CD4-positive, alpha-beta T cell (primary cell): ENCODE measurements around the gene BET1L. TPM values are rescaled to one million over a fixed set of nuclear protein-coding genes. Genes with fewer than 3 reads are reported as not detected.
"Not testable (repeated sequence)": the region's sequence is repeated elsewhere in the genome, so short reads cannot be mapped to it uniquely, and the experiment has no call there.

Experiments used
- ATAC-seq: fragments of 200-7000 bp; cut with Tn5 transposase; one replicate; pipeline ENCODE4 v1.10.0; 2022; ENCODE audit warnings: mild to moderate bottlenecking; ENCODE audit not compliant: poor library complexity
- CTCF ChIA-PET: fragments of 350-600 bp; sonication (Branson Sonifier 250); formaldehyde crosslinking; loops from one replicate; lab custom pipeline; 2021; ENCODE audit warnings: antibody characterized with exemption, inconsistent platforms; lab: Charles Lee
- POLR2A ChIA-PET: fragments of 350-600 bp; sonication (Branson Sonifier 250); formaldehyde crosslinking; loops from one replicate; lab custom pipeline; 2021; ENCODE audit warnings: antibody characterized with exemption, inconsistent platforms; lab: Charles Lee
- DNase-seq, 14 experiments: peaks; one replicate each; pipeline ENCODE4 v3.0.0-alpha.2; 2013 to 2020; ENCODE audit warnings: mixed read lengths in 2 of 14
- H3K27ac ChIP-seq, 2 donors: one replicate each; pipeline versions ENCODE4 v1.5.1 to v1.7.0; 2013; ENCODE audit warnings: low read length in 2 of 2, low read depth in 1 of 2, mild to moderate bottlenecking in 1 of 2
- H3K27me3 ChIP-seq, 2 experiments: 1 replicate in 1 of 2; 2 replicates in 1 of 2; pipeline versions ENCODE4 v1.6.1 to v1.7.0; 2013; ENCODE audit warnings: low read length in 2 of 2, control low read depth in 1 of 2, mild to moderate bottlenecking in 1 of 2, moderate library complexity in 1 of 2; ENCODE audit not compliant: insufficient read depth in 2 of 2, control insufficient read depth in 1 of 2
- H3K36me3 ChIP-seq: one replicate; pipeline ENCODE4 v1.6.1; 2013; ENCODE audit warnings: low read length, control low read depth; ENCODE audit not compliant: insufficient read depth
- H3K4me1 ChIP-seq: one replicate; pipeline ENCODE4 v1.6.1; 2013; ENCODE audit warnings: low read length, control low read depth; ENCODE audit not compliant: insufficient read depth
- H3K4me3 ChIP-seq: one replicate; pipeline ENCODE4 v1.5.1; 2013; ENCODE audit warnings: mild to moderate bottlenecking, low read length, moderate library complexity
- H3K9me3 ChIP-seq, 2 experiments: 1 replicate in 1 of 2; 2 replicates in 1 of 2; pipeline versions ENCODE4 v1.6.1 to v1.7.0; 2013; ENCODE audit warnings: low read length in 2 of 2, mild to moderate bottlenecking in 2 of 2, control low read depth in 1 of 2, moderate library complexity in 1 of 2; ENCODE audit not compliant: control insufficient read depth in 1 of 2, insufficient read depth in 1 of 2
- H3K27ac Mint-ChIP-seq: one replicate; pipeline ENCODE4 v1.8.0; 2020; ENCODE audit warnings: mixed read lengths
- H3K27me3 Mint-ChIP-seq: one replicate; pipeline ENCODE4 v1.8.0; 2021; ENCODE audit warnings: mixed read lengths
- H3K36me3 Mint-ChIP-seq: one replicate; pipeline ENCODE4 v1.8.0; 2021; ENCODE audit warnings: low read depth, mixed read lengths
- H3K4me1 Mint-ChIP-seq: one replicate; pipeline ENCODE4 v1.8.0; 2021; ENCODE audit warnings: low read depth, mixed read lengths
- H3K4me3 Mint-ChIP-seq: one replicate; pipeline ENCODE4 v1.8.0; 2020; ENCODE audit warnings: mild to moderate bottlenecking, mixed read lengths
- H3K9me3 Mint-ChIP-seq: one replicate; pipeline ENCODE4 v1.8.0; 2020; ENCODE audit warnings: mixed read lengths
- CTCF ChIP-seq: fragments of 200-600 bp; IDR thresholded peaks from one replicate; pipeline ENCODE4 v1.8.0; 2022; ENCODE audit warnings: antibody characterized with exemption, mild to moderate bottlenecking
- intact Hi-C, 2 experiments: fragments of 100-400 bp; cut with DNase I in 1 of 2; cut with micrococcal nuclease in 1 of 2; formaldehyde crosslinking; loops; one replicate each; pipeline versions ENCODE4 v1.15.1 to v1.9.0; 2023 to 2025; cut with DNase I, micrococcal nuclease
- total RNA-seq, 174 experiments: library from RNA in 2 of 174; stranded (reverse) in 2 of 174; gene quantifications; one replicate each; pipeline ENCODE4 v1.2.3 and lab custom pipeline; 2021 to 2026

BET1L gene
- total RNA-seq, 2 experiments from 2014 or later = 69.5 to 72.7 TPM

- H3K27ac ChIP-seq = no peak overlapping the region
- H3K4me1 ChIP-seq = peaks cover 13% of the 10 kb centered on the region
- ChIA-PET POLR2A (interaction anchor here (1.9 kb wide), 1 partner anchor 9 kb away, joined by 11 read pairs; the partner anchor contains the start of genes BET1L and RIC8A), CTCF (no interaction called here)
- intact Hi-C loops = no loop called here
- TF ChIP-seq CTCF = no peak
- Mint-ChIP-seq H3K27me3 (no peaks in the 10 kb centered on the region), H3K36me3 (peaks cover 17% of the 10 kb centered on the region), H3K27ac (peak overlapping the region; percentile 27), H3K4me1 (peaks cover 16% of the 10 kb centered on the region), H3K9me3 (no peaks in the 10 kb centered on the region), H3K4me3 (no peak overlapping the region)
- peaks cover 11% of the 10 kb centered on the region for H3K36me3 ChIP-seq
- no peaks in the 10 kb centered on the region for H3K9me3 ChIP-seq
- DNase-seq = peak in 1 of 14 experiments; percentile 32
- ATAC-seq = no peak
- H3K4me3 ChIP-seq = no peak overlapping the region
- H3K27me3 ChIP-seq = no peaks in the 10 kb centered on the region
Measured at GRCh38 chr11:197741-198235, 9.4 kb downstream of the BET1L start.

GRCh38 chr11:196786-197731, 10.1 kb downstream of the BET1L start:
- ATAC-seq (no peak), DNase-seq (peak in 2 of 14 experiments; percentile 22 to 24)
- Histone ChIP-seq H3K4me1 (peaks cover 13% of the 10 kb centered on the region), H3K9me3 (no peaks in the 10 kb centered on the region), H3K4me3 (no peak overlapping the region), H3K27ac (no peak overlapping the region), H3K27me3 (no peaks in the 10 kb centered on the region), H3K36me3 (peaks cover 10% of the 10 kb centered on the region)
- H3K36me3 Mint-ChIP-seq = peaks cover 9% of the 10 kb centered on the region
- H3K27ac Mint-ChIP-seq = no peak overlapping the region
- ChIA-PET POLR2A (interaction anchor here (1.0 to 1.9 kb wide), 2 partner anchors 10 to 135 kb away, joined by 3 to 11 read pairs; partner anchors contain the start of genes BET1L and RIC8A), CTCF (no interaction called here)
- H3K4me3 Mint-ChIP-seq = no peak overlapping the region
- no peaks in the 10 kb centered on the region for H3K27me3 Mint-ChIP-seq
- intact Hi-C loops = no loop called here
- H3K4me1 Mint-ChIP-seq = peaks cover 11% of the 10 kb centered on the region
- H3K9me3 Mint-ChIP-seq = no peaks in the 10 kb centered on the region
- TF ChIP-seq CTCF = no peak

- H3K36me3 Mint-ChIP-seq, H3K36me3 ChIP-seq, H3K27ac Mint-ChIP-seq, H3K9me3 ChIP-seq, POLR2A ChIA-PET, ATAC-seq, H3K27ac ChIP-seq, H3K27me3 Mint-ChIP-seq, H3K9me3 Mint-ChIP-seq, H3K4me3 ChIP-seq, CTCF ChIA-PET, intact Hi-C loops, H3K4me3 Mint-ChIP-seq, H3K27me3 ChIP-seq: not testable (repeated sequence)
- peak in 2 of 14 experiments; percentile 19 to 31 for DNase-seq
- H3K4me1 ChIP-seq = peaks cover 16% of the 10 kb centered on the region
- H3K4me1 Mint-ChIP-seq = peaks cover 14% of the 10 kb centered on the region
Measured at GRCh38 chr11:193481-193880, 13.7 kb downstream of the BET1L start.

GRCh38 chr11:192674-193128, 14.5 kb downstream of the BET1L start, which contains the start of gene SCGB1C1:
SCGB1C1 (plus strand) TSS chr11:193078; CDS start chr11:193100, 22 bp downstream.
- CTCF ChIA-PET, H3K9me3 Mint-ChIP-seq, H3K27me3 Mint-ChIP-seq, H3K4me3 ChIP-seq, intact Hi-C loops, ATAC-seq, POLR2A ChIA-PET, H3K36me3 Mint-ChIP-seq, H3K36me3 ChIP-seq, H3K27ac ChIP-seq, H3K9me3 ChIP-seq, DNase-seq, H3K27me3 ChIP-seq: not testable (repeated sequence)
- H3K4me1 ChIP-seq = peaks cover 16% of the 10 kb centered on the region
- peak within 1 kb of the TSS; percentile 38 for H3K4me3 Mint-ChIP-seq
- H3K27ac Mint-ChIP-seq = peak within 1 kb of the TSS; percentile 62
- peaks cover 14% of the 10 kb centered on the region for H3K4me1 Mint-ChIP-seq
